Measurements from ENCODE around the gene GUCY1A2. TPM values are rescaled to one million over a fixed set of nuclear protein-coding genes. Genes with fewer than 3 reads are reported as not detected.

Gene GUCY1A2
- total RNA-seq, 4 donors from 2014 or later = 2.9 to 8.6 (median 6.4) TPM

GRCh38 chr11:106988151-106989077 is 29.9 kb downstream of the GUCY1A2 start:
- Histone ChIP-seq H3K9me3 (no peaks in the 10 kb centered on the region), H3K27ac (peak overlapping the region in 2 of 4 donors; percentile 13 to 34)
- intact Hi-C loops (cut with DNase I; ENCODE audit: low total_unique reads) = no loop called here

GRCh38 chr11:106986673-106987072 is 31.6 kb downstream of the GUCY1A2 start:
- DNase-seq = no peak
- no peak for ATAC-seq
- Histone ChIP-seq H3K4me1 (no peaks in the 10 kb centered on the region), H3K9me3 (no peaks in the 10 kb centered on the region), H3K4me3 (no peak overlapping the region), H3K36me3 (no peaks in the 10 kb centered on the region), H3K27me3 (no peaks in the 10 kb centered on the region), H3K27ac (peak overlapping the region in 2 of 4 donors; percentile 33 to 34)
- intact Hi-C loops (cut with DNase I; ENCODE audit: low total_unique reads) (no loop called here), in situ Hi-C loops (cut with MboI; ENCODE audit: low sequenced_read_pairs in 4 of 4) (no loop called here)
- no peak for TF ChIP-seq CTCF (IDR thresholded peaks at IDR 0.05 in 4 of 5, conservative IDR thresholded peaks at IDR 0.05 in 1 of 5)

More at GRCh38 chr11:106988151-106989077, 29.9 kb downstream of the GUCY1A2 start:
- in situ Hi-C loops (cut with MboI; ENCODE audit: low sequenced_read_pairs in 4 of 4) = no loop called here
- H3K4me1 ChIP-seq = no peaks in the 10 kb centered on the region
- H3K4me3 ChIP-seq = no peak overlapping the region
- H3K36me3 ChIP-seq = no peaks in the 10 kb centered on the region
- DNase-seq (no peak), ATAC-seq (peak; percentile 63 to 72)
- no peaks in the 10 kb centered on the region for H3K27me3 ChIP-seq
- TF ChIP-seq CTCF (IDR thresholded peaks at IDR 0.05 in 4 of 5, conservative IDR thresholded peaks at IDR 0.05 in 1 of 5) (no peak), POLR2A (IDR thresholded peaks at IDR 0.05) (no peak)

- no peaks in the 10 kb centered on the region for H3K4me1 ChIP-seq
- no peak for DNase-seq
- ATAC-seq = peak in 1 of 2 donors; percentile 54
- H3K36me3 ChIP-seq = no peaks in the 10 kb centered on the region
- no peaks in the 10 kb centered on the region for H3K27me3 ChIP-seq
- H3K9me3 ChIP-seq = no peaks in the 10 kb centered on the region
- in situ Hi-C loops (cut with MboI; ENCODE audit: low sequenced_read_pairs in 4 of 4) (no loop called here), intact Hi-C loops (cut with DNase I; ENCODE audit: low total_unique reads) (no loop called here)
- no peak for TF ChIP-seq CTCF (IDR thresholded peaks at IDR 0.05 in 4 of 5, conservative IDR thresholded peaks at IDR 0.05 in 1 of 5)
- TF ChIP-seq POLR2A (IDR thresholded peaks at IDR 0.05) = no peak
- peak overlapping the region in 2 of 4 donors; percentile 33 to 34 for H3K27ac ChIP-seq
- H3K4me3 ChIP-seq = no peak overlapping the region
Observed at GRCh38 chr11:106986261-106986660, 32.0 kb downstream of the GUCY1A2 start.

GRCh38 chr11:106983991-106984390 is 34.3 kb downstream of the GUCY1A2 start:
- peak overlapping the region in 1 of 4 donors; percentile 18 for H3K27ac ChIP-seq
- H3K27me3 ChIP-seq = no peaks in the 10 kb centered on the region
- TF ChIP-seq POLR2A (IDR thresholded peaks at IDR 0.05) = no peak
- no peak for TF ChIP-seq CTCF (IDR thresholded peaks at IDR 0.05 in 4 of 5, conservative IDR thresholded peaks at IDR 0.05 in 1 of 5)
- no peak for DNase-seq
- no peaks in the 10 kb centered on the region for H3K4me1 ChIP-seq
- in situ Hi-C loops (cut with MboI; ENCODE audit: low sequenced_read_pairs in 4 of 4) (no loop called here), intact Hi-C loops (cut with DNase I; ENCODE audit: low total_unique reads) (no loop called here)
- no peaks in the 10 kb centered on the region for H3K36me3 ChIP-seq
- H3K9me3 ChIP-seq = no peaks in the 10 kb centered on the region
- no peak for ATAC-seq
- H3K4me3 ChIP-seq = no peak overlapping the region
